Gastrocnemius medialis (tissue), 4 donors: ENCODE measurements around the gene DUSP8.

Source experiments
- CTCF ChIP-seq, 5 experiments: fragments of 450-650 bp in 3 of 5; fragments of 200-600 bp in 2 of 5; sonication (generic) in 2 of 5; IDR thresholded peaks in 4 of 5; conservative IDR thresholded peaks in 1 of 5; 1 replicate in 4 of 5; 2 replicates in 1 of 5; pipeline ENCODE4 v1.5.1; 2016 to 2019; ENCODE audit warnings: antibody characterized with exemption in 5 of 5, mild to moderate bottlenecking in 3 of 5, moderate library complexity in 3 of 5
- POLR2A ChIP-seq, 2 donors: fragments of 450-650 bp; IDR thresholded peaks; one replicate each; pipeline ENCODE4 v1.6.1; 2017; ENCODE audit warnings: antibody characterized with exemption in 2 of 2, mild to moderate bottlenecking in 2 of 2, moderate library complexity in 2 of 2

GRCh38 chr11:1544536-1544935 lies 27.5 kb downstream of the DUSP8 start:
- no peak for TF ChIP-seq POLR2A (IDR thresholded peaks at IDR 0.05)
- TF ChIP-seq CTCF (IDR thresholded peaks at IDR 0.05 in 4 of 5, conservative IDR thresholded peaks at IDR 0.05 in 1 of 5) = no peak
